ENCODE results near the gene LNPEP.

Gene LNPEP

DNA sequence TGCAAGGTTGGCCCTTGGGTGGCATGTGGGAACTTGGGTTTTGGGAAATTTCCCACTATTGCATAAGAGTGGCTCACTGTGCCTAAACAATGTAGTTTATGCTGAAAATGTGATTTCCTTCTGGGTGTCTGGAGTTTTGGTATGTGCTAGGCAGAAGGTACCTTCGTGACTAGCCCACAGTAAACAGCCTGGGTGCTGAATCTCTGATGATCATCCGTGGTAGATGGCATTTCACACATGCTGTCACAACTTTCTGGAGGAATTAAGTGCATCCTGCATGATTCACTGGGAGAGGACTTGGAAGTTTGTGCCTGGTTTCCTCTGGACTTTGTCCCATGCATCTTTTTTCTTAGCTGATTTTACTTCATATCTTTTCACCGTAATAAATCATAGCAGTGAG, 64.5 kb downstream of the LNPEP start:
- no peak for DNase-seq (ENCODE audit: low spot score)

DNA sequence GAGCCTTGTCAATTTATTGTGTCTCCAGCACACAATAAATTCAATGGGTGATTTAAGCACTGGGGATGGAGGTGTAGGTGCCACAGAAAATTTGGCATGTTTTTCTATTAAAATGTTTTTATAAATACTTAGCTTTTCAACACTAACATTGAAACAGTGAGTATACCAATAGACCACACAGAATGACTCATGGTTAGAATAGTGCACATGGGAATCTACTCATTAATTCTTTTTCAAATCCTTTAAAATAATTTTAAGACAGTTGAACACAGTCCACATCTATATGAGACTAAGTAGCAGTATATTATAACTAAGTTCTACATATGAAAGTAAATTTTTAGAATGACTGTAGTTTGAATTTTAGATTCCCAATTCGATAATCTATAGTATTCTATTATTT, 67.1 kb downstream of the LNPEP start:
- DNase-seq (ENCODE audit: low spot score), result no peak

DNA sequence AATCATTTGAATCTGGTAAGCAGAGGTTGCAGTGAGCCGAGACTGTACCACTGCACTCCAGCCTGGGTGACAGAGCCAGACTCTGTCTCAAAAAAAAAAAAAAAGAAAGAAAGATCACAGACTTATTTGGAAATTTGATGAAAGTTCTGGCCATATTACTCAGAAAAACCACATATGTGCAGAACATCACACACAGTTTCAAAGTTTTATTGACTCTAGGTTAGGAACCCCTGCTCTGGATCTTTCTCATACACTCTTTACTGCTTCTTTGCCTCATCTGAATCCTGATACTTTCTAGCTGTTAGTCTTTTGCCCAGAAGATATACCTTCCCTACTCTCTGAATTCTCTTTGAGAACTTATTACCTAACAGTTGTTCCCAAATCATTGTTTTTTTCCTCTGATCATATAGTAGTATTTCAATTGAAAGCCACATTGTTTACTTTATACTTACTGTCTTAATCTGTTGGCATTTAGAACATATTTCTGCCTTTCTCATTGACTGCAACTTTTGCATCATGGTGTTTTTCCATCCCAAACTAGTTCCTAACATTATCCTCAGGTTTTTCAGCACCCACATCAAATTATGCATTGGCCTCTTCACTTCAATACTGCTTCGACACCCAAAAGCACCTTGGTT, 68.7 kb downstream of the LNPEP start:
- DNase-seq (ENCODE audit: low spot score), result no peak

DNA sequence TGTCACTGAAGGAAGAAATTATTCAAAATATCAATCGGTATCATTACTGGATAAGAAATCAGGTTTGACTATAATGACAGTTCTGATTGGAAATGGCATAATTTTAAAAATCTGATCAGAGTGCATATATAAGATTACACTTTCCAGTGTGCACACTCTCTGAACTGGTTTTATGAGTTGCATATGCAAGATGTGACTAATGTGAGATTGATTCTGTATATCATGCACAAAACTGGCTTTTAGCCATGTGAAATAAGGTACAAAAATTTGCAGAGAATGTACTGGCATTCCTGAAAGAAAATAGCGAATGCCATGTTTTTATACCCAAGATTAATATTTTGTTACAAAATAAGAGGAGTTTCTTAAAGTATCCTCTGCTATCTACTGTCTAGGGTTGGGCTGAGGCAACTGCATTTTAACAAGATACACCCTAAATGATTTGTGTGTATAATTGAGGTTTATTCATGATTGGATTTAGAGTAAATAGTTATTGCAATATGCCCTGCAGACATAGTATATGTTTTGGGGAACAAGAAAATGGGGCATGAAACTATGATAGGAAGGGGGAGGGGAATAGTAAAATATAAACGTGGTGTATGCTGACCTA, 70.7 kb downstream of the LNPEP start:
- no peak for DNase-seq (ENCODE audit: low spot score)

DNA sequence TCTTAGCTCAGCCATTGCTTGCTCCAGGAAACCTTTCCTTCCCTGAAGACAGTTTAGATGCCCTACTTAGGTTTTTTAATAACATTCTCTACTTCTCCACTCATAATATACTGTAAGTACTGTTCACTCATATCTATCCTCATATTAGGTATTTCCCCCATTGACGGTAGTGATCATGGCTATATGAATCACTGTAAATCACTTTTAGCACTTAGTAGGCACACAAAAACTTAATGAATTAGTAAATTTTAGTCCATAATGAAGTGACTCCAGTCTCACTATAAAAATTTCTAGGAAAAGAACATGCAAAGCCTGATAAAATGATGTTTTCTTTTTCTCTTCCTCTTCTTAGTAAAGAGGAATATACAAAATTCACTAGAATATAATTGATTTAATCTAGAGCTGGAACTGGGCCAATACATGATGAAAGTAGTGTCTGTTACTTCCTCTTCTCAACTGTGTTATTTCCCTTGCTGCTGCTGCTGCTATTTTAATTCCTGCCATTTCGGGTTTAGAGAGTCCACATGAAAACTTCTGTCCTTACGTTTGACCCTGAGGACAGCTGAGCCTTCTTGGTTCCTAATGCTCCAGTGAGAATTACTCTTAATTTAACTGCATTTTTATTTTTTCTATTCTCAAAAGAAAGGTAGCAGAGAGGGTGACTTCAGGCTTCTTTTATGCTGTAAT, 73.5 kb downstream of the LNPEP start:
- no peak for DNase-seq (ENCODE audit: low spot score)

DNA sequence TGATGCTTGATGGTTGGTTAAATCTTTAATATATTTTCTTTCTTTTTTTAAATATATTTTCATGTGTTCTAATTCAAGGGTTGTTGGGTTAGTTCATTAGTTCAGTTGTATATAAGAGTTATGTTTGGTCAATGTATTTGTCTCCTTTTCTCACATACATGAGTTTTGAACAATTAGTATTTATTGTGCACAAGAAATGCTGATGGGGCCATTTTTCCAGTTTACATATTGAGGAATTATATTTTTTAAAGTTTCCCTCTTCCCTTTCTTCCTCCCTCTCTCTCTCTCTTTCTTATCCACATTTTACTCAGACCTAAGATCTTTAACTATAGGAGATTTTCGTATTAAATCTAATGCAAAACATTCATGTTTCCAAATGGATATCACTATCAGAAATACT, 74.0 kb downstream of the LNPEP start:
- DNase-seq (ENCODE audit: low spot score), result no peak

DNA sequence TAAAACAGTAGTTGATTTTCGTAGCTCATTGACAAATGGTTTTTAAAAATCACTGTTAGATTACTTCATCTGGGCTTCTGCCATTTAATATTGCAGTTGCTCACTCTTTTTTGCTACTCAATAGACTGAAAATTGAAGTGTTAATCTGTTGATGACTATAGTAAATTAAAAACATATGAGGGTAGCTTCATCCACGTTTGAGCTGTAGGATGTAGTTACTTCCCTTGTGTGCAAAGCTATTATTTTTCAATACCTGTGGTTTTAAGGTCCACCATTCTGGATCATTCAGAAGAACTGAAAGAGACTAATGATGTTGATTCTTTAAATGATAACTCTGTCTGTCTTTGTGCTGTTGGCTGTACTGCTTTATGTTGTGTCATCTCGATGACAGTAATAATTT, 74.7 kb downstream of the LNPEP start:
- no peak for DNase-seq (ENCODE audit: low spot score)

DNA sequence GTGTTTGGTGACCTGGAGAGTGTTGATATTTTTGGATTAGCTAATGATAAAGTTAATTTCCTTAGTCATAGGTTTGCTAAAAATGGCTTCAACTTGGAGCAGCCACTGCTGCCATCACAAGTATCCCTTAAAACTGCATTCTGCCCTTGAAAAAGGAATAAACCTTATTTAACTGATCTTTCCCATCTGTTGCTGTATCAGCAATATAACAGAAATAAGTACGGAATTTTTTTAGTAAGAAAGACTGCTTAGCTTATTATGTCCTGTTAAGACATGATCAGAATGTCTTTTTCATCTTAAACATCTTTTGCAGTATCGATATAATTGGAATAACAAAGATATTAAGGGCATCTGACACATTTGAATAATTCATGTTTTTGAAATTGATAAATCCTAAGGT, 75.7 kb downstream of the LNPEP start:
- DNase-seq (ENCODE audit: low spot score), result no peak

DNA sequence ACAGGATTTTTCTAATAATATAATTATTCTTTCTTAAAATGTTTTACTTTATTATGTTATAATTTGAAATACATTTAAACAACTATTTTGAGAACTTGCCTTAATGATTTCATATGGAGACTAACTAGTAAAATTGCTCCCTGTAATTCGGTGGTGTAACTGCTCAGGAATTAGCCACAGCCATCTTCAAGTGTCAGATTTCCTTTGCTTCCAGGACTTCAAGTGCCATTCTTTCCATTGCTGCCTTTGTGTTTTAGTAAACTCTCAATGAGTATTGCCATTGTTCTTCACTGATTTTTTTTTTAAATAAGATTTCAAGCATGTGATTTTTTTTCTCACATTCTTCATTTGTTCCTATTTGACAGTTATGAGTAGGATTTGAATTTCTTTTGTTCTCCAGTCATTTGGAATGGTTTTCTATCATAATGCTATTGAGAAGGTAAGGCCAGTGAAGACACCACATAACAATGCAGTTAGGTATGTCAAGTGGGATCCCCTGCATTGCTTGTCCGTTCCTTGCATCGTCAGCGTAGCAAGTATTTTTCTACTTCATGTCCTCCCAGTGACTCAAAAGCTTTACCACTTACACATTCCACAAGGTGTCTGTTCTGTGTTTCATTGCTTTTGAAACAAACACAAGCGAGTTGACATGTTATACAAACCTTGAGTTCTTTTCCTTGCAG, 83.7 kb downstream of the LNPEP start:
- no peak for DNase-seq (ENCODE audit: low spot score)

DNA sequence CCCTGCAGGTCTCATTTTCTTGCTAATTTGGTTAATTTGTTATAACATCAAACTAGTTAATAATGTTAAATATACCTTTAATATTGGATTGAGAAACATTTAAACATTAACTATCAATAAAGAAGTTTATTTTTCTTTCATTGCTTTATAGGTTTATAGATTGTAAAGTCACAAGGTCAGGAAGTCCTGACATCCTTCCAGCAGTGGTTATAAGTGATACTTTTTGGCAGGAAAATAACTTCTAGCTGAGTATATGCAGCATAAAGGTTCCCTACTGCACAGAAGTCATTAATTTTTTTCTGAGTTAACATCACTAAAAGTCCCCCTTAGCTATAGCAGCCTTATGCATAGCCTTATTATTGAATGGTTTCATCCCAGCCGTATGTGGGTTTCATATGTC, 85.5 kb downstream of the LNPEP start:
- no peak for DNase-seq (ENCODE audit: low spot score)

DNA sequence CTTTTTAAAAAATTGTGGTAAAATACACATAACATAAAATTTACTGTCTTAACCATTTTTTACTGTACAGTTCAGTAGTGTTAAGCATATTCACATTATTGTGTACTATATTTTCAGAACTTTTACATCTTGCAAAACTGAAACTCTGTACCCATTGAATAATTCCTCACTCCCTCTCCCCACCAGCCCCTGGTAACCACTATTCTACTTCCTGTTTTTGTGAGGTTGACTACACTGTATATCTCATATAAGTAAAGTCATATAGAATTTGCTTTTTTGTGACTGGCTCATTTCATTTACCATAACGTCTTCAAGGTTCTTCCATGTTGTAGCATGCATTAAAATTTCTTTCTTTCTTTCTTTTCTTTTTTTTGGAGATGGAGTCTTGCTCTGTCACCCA, 87.0 kb downstream of the LNPEP start:
- no peak for DNase-seq (ENCODE audit: low spot score)

DNA sequence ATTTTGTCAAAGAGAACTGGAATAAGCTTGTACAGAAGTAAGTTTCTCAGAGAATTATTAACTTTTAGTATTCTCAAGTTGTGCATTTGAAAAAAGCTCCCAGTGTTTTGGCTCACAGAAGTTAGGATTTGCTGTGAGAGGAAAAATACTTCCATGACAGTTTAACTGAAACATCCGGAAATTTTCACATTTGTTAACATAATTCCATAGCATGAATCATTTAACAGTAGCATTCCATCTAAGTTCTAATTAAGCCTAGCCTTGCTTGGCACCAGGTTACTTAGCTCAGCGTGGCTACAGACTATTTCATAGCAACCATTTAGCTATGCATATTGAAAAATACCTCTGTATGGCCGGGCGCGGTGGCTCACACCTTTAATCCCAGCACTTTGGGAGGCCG, 90.8 kb downstream of the LNPEP start:
- DNase-seq (ENCODE audit: low spot score), result no peak

DNA sequence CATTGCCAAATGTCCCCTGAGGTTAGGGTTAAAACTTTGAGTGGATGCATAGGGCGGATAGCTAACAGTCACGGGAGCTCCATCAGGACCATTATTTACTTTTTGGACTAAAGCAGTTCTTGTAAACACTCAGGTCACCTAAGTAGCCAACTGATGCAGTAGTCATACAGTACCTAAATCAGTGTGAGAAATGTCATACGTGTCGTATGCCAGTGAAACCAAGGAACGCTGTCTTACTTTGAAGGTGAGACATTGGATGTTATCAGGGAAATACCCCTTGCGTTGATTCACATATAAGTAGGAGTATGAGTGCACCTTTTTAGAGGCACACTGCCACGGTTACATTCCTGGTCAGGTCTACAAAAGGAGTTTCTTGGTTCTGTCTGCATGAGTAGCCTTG, 101.9 kb downstream of the LNPEP start:
- no peak for DNase-seq (ENCODE audit: low spot score)

DNA sequence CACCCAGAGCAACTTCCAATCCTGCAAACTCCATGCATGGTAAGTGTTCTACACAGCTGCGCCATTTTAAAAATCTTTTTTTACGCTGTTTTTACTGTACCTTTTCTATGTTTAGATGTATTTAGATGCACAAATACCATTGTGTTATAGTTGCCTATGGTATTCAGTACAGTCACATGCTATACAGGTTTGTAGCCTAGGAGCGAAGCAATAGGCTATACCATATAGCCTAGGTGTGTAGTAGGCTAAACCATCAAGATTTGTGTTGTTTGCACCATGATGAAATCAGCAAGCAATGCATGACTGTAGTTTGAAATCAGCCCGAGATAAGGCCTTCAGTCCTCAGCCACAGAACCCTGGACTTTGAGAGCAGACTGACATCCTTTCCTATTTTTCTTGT, 105.4 kb downstream of the LNPEP start:
- no peak for DNase-seq (ENCODE audit: low spot score)

DNA sequence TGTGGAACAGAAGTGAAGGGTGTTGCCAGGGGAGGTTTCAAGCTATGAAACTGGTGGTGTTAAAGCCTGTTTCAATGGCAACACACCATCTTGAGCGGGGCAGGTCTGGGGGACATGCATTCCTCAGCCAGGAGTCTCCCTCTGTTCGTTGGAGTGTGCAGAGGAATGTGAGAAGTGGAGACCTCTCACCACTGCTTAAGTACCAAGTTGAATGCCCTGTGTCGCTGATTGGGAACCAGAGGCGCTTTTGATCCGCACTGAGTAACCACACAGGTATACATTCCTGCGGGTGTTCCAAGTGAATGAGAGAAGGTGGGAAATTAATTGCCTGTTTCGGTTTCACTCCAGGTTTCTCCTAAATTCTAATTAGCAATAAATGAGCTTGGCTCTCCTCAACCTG, 107.1 kb downstream of the LNPEP start:
- DNase-seq (ENCODE audit: low spot score), result no peak

DNA sequence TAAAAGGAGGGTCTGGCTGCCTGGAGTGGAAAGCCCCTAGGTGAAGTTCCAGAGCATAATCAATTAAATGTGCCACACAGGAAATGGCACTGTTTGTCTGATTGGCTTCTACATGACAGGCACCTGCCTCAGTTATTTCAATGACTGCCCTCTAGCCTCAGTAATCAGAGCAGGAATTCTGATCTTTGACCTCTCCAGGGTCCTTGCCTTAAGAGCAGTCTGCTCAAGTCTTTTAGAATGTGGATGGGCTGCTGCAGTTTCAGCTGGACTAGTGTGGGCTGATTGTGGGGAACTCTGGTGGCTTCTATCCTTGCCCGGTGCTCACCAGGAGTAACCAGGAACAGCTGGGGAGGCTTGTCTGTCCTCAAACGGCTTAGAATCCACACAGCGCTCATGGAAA, 107.6 kb downstream of the LNPEP start:
- DNase-seq (ENCODE audit: low spot score), result peak; percentile 50

DNA sequence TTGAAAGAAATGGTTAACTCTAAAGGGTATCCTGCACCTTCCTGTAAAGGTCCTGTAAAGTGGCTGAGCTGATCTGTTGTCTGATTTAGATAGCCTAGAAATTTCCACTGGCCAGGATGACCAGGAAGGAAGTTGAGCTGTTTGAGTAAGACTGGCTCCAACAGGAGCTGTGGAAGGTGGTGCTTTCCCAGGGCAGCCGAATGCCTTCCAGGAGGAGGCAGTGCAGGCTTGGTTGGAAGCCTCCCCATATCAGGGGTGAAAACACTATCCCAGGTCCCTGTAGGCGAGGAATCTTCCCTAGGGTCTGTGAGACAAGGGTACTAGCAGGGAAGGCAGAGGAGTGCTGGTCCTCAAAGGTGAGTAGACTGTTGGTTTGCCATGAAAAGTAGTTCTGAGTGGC, 108.2 kb downstream of the LNPEP start:
- DNase-seq (ENCODE audit: low spot score), result peak; percentile 66

DNA sequence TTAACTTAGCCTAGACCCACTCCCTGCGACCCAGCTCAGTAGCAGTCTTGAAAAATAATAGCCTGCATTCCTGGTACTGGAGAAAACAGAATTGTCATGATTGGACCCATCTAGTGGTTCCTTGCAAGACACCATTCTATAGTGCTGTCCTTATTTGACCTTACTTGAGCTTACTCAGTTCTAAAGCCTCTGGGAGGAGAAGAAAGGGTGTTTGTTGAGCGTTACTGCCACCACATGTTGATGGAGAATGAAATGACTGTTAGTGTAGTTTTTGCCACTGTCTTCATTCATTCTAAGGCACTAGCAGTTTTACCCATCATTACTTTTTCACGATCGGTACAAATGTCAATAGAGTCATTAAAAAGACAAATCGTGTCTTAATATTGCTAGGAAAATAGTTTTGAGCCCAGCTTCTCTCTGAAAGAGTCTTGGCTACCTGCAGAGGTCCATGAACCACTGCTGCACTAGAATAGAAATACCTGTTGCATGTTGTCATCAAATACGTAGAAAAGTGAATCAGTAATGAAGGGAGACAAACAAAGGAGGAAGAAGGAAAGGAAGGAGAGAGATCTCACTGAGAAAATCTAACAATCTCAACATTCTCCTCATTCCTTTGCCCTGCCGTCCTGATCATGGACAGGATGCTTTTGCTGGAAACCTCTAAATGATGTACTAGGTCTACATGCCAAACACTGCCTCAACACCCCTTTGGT, 110.5 kb downstream of the LNPEP start:
- DNase-seq (ENCODE audit: low spot score), result no peak

DNA sequence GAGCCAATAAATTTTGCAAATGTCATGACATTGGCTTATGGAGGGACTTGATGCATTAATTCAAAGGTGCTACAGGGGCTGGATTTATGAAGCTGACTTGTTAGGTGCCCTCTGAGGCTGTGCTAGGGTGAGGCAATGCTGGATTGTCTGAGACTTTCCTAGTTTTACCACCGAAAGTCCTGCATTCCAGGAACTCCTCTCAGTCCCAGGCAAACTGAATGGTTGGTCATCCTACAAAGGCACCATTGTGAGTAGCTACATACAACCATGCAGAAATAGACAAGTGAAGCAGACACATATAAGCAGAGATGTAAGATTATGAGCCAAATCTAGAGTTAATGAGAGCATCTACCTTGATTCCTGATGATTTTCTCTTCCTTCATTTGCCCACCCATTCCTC, 111.2 kb downstream of the LNPEP start:
- DNase-seq (ENCODE audit: low spot score), result no peak

DNA sequence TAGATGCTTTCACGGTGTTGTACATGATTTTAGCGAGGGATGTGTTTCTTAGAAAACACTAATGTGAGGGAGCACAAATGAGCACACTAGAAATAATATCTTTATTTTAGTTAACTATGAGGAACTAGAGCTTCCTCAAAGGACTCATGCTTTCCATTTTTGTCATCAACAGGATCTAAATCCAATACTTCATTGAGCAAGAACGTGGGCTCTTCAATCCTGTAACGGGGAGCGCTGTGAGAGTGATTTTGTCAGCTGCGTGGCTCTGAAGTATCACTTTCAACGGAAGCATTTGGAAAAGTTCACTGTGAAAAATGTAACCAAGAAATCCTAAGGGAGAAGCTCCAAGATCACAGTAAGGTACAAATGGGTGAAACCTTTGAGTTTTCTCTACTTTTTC, 113.3 kb downstream of the LNPEP start:
- DNase-seq (ENCODE audit: low spot score), result no peak

DNA sequence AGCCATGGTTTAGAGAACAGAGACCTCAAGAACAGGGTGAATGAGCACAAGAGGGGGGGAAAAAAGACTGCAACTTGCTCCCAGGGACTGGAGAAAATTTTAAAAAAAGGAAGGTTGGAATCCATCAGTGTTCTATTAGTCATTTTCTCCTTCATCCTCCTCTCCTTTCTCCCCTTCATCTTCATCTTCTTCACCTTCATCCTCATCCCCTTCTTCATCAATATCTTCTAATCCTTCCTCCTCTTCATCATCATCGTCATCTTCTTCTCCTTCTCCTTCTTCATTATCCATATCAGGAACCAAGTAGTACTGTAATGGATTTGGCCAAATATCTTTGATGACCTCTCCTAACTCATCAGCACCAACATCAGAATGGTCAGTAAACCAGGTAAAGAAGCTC, 120.4 kb downstream of the LNPEP start:
- no peak for DNase-seq (ENCODE audit: low spot score)

DNA sequence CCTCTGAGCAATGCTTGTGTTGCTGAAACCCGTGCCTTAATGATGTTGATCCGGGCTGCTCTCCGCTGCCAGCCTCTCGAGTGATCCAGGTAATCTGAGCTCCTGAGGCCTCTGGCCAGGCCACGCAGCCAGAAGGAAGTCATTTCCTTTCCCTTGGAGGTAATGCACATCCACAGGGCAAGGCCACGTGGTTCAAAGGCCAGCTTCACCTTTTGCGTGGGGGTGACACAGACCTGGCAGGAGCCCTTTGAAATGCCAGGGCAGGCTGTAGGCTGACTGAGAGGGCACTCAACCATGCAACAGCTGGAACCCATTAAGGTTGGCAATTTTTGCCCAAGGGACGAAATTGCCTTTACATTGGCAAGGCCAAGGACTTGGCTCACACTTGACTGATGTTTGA, 126.2 kb downstream of the LNPEP start:
- DNase-seq (ENCODE audit: low spot score), result no peak

DNA sequence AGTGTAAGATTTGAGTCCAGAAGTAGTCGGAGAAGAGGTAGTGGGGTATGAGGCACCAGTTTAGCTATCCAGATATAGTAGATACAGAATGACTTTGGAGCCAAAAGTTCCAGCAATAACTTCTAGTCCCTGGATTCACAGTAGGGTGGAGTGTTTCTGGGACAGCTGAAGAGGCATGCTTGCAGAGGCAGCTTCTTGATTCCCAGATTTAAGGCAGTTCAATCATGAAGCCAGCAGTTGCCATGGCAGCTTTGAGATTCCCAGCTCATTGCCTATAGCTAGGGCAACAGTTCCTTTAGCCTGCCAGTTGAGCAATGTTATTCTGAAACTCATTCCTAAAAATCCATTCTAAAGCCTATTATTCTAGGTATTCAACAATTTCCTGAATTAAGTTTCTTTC, 127.4 kb downstream of the LNPEP start:
- DNase-seq (ENCODE audit: low spot score), result no peak

Measured in ecto neural progenitor cell (in vitro differentiated cells).